GM10266 (cell line): ENCODE data around the gene STPG4.

Experiments
- DNase-seq: peaks from one replicate; pipeline ENCODE4 v3.0.0; 2012; ENCODE audit errors: extremely low spot score
- CTCF ChIP-seq: IDR thresholded peaks from 2 replicates; pipeline ENCODE4 v1.5.1; 2012; ENCODE audit warnings: mild to moderate bottlenecking, low read depth; ENCODE audit not compliant: control insufficient read depth, insufficient read depth; ENCODE audit errors: missing control alignments

Gene STPG4

GRCh38 chr2:47056374-47056773 is 98.7 kb downstream of the STPG4 start:
- no peak for DNase-seq

GRCh38 chr2:47054868-47055267 is 100.2 kb downstream of the STPG4 start:
- no peak for TF ChIP-seq CTCF
- DNase-seq: no peak

More at GRCh38 chr2:47056374-47056773, 98.7 kb downstream of the STPG4 start:
- no peak for TF ChIP-seq CTCF

- no peak for TF ChIP-seq CTCF
- no peak for DNase-seq
Observed at GRCh38 chr2:47054036-47054555, 101.0 kb downstream of the STPG4 start.

DNA sequence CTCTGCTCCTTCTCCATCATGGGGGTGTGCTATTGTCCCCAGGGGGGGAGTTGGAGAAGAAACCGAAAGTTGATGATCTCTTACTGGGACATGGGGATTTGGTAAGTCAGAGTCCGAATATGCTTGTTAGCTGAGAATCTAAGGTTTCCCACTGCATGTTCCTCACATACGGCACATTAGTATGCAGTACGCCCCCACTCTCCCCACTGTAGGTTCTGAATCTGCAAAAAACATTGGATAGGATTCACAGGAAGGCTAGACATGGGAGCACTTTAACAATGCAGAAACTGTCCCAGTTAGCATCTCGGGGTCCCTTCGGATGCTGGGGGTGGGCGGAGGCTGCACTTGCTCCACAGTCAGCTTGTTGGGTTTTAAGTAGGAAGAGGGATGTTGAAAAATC is 102.3 kb downstream of the STPG4 start:
- DNase-seq: no peak
- no peak for TF ChIP-seq CTCF

GRCh38 chr2:47051562-47051961 is 103.5 kb downstream of the STPG4 start:
- DNase-seq: no peak
- no peak for TF ChIP-seq CTCF

DNA sequence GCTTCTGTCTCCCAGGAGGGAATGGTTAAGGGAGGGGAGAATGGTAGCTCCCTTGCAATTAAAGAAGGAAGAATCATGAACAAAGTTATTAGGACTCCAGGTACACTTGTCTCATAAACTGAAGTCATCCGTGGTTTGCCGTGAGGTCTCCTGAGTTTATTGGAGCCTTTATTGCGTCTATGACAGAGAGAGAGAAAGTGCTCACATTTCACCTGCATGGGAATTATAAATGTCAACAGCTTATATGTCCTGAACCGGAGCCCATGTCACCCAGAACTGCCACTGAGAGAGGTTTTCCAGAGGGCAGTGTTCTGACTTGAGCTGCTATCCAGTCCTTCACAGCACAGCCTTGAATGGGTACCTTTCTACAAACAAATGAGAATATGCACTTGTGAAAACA is 104.3 kb downstream of the STPG4 start:
- TF ChIP-seq CTCF: no peak
- DNase-seq: no peak

DNA sequence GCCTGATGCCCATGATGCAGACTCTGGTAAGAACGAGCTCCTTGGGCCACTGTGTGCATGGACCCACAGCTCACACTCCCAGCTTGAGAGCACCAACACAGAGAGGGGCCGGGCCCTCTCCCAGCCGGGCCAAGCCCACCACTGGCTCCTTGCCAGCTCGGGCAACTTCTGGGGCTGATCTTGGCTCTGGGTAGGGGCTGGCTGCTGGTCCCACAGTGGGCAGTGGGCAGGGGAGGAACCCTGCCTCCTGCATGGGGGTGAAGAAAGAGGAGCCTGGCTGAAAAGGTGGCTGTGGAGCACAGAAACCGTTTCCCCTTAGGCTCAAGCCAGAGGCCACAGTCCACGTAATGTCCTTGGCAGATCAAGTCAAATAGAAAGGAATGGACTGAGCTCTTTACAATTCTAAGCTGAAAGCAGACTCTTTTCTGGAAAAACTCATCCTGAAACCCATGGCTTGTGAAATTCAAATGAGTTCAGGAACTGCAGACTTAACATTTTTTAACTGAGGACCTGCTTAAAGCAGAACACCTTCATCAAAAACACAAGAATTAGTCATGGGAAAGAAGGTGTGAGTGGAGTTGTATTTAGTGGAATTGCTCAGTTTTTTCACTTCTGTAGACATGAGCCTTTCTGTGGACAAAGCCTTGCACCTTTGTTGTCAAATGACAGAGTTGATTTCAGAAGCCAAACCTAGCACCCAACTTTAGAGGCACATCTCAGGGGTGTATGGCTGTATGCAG is 104.9 kb downstream of the STPG4 start:
- TF ChIP-seq CTCF: no peak
- no peak for DNase-seq
